Activated CD4-positive, alpha-beta T cell treated with anti-CD3 and anti-CD28 coated beads, Interleukin-2, amount 50 U/mL, for 4 hours (primary cell): ENCODE data around the gene HBG2.

Experiments
- DNase-seq, 2 experiments: peaks; one replicate each; pipeline ENCODE4 v3.0.0-alpha.2; 2020

HBG2 gene

GRCh38 chr11:5226732-5227310 is 27.8 kb downstream of the HBG2 start, which contains the start of gene HBB:
HBB (minus strand) TSS chr11:5227071; CDS start chr11:5227021, 50 bp downstream.
- DNase-seq: no peak

GRCh38 chr11:5225480-5225871 is 29.1 kb downstream of the HBG2 start:
- no peak for DNase-seq

- no peak for DNase-seq
These were observed 29.8 kb downstream of the HBG2 start for GRCh38 chr11:5224538-5225479.

- DNase-seq: no peak
These were observed 30.9 kb downstream of the HBG2 start for GRCh38 chr11:5223686-5224085.

- DNase-seq: no peak
These were observed 31.4 kb downstream of the HBG2 start for GRCh38 chr11:5223146-5223545.

GRCh38 chr11:5210376-5210885 is 44.1 kb downstream of the HBG2 start:
- no peak for DNase-seq

- DNase-seq: no peak
These were observed 49.8 kb downstream of the HBG2 start for GRCh38 chr11:5204787-5205186.

GRCh38 chr11:5203366-5203765 is 51.2 kb downstream of the HBG2 start:
- no peak for DNase-seq
